Measurements from ENCODE around the gene SYNJ1. TPM values are rescaled to one million over a fixed set of nuclear protein-coding genes. Genes with fewer than 3 reads are reported as not detected.

Gene SYNJ1
- total RNA-seq, 1 experiment from 2014 or later = 4.2 TPM

DNA sequence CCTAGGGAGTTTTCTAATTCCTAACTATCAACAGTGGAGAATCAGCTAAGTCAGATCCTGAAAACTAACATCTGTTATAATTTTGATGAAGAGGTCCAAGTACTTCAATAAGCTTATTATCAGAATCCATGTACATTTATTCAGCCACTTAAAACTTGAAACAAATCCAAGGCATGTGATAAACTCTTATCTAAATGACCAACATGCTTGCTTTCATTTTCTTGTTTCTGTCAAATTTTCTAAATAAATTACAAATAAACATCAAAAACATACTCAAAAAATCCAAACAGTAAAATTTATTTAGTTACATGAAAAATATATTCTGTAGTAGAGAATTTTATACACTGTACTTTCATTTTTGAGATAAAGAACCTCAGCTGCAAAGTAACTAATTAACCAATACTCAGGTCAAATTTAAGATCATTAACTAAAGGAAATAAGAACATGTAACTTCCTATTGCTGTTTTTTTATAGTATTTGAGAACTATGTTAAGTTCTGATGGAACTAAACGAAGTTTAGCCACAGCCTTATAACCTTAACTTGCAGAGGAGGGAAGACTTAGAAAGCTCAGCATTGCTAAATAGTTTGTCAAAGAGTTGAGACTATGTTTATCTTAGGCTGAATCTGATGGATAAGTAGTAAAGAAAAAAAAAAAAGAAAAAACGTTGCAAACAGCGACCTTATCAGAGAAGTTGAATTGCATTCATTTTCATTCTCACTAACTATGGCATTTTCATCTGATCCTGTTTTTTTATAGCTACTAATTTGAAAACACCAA is 44.9 kb downstream of the SYNJ1 start (continued):
- TF ChIP-seq MXD4 (CRISPR knock-in tag; IDR thresholded peaks at IDR 0.05; ENCODE audit: borderline replicate concordance) (no peak), ZNF671 (CRISPR knock-in tag; IDR thresholded peaks at IDR 0.05) (no peak), NR2C2 (CRISPR knock-in tag; IDR thresholded peaks at IDR 0.05) (no peak), FOXP1 (CRISPR knock-in tag; IDR thresholded peaks at IDR 0.05; ENCODE audit: borderline replicate concordance) (no peak), FOXK1 (CRISPR knock-in tag; IDR thresholded peaks at IDR 0.05) (no peak), ETV6 (CRISPR knock-in tag; IDR thresholded peaks at IDR 0.05) (no peak)

- ChIA-PET POLR2A (no interaction called here), CTCF (no interaction called here)
- Mint-ChIP-seq H3K27me3 (ENCODE audit: low read depth) (no peaks in the 10 kb centered on the region), H3K4me3 (no peak overlapping the region), H3K27ac (no peak overlapping the region), H3K4me1 (no peaks in the 10 kb centered on the region), H3K9me3 (no peaks in the 10 kb centered on the region), H3K36me3 (no peaks in the 10 kb centered on the region)
- TF ChIP-seq OVOL2 (CRISPR knock-in tag; IDR thresholded peaks at IDR 0.05; ENCODE audit: borderline replicate concordance) (no peak), FOXK1 (CRISPR knock-in tag; IDR thresholded peaks at IDR 0.05) (no peak), ZBTB21 (CRISPR knock-in tag; IDR thresholded peaks at IDR 0.05; ENCODE audit: borderline replicate concordance) (no peak), MYBL2 (CRISPR knock-in tag; IDR thresholded peaks at IDR 0.05) (no peak), ZNF263 (CRISPR knock-in tag; IDR thresholded peaks at IDR 0.05; ENCODE audit: low read depth) (no peak), ZNF425 (CRISPR knock-in tag; conservative IDR thresholded peaks at IDR 0.05) (no peak), NR1H2 (CRISPR knock-in tag; IDR thresholded peaks at IDR 0.05) (no peak), KAT7 (CRISPR knock-in tag; IDR thresholded peaks at IDR 0.05; ENCODE audit: borderline replicate concordance) (no peak), ZNF317 (CRISPR knock-in tag; IDR thresholded peaks at IDR 0.05; ENCODE audit: borderline replicate concordance, low read depth) (no peak), ATF1 (CRISPR knock-in tag; IDR thresholded peaks at IDR 0.05) (no peak), CDX4 (CRISPR knock-in tag; IDR thresholded peaks at IDR 0.05; ENCODE audit: borderline replicate concordance) (no peak), JUN (CRISPR knock-in tag; IDR thresholded peaks at IDR 0.05) (no peak)
- TF ChIP-seq, protein P1, sequence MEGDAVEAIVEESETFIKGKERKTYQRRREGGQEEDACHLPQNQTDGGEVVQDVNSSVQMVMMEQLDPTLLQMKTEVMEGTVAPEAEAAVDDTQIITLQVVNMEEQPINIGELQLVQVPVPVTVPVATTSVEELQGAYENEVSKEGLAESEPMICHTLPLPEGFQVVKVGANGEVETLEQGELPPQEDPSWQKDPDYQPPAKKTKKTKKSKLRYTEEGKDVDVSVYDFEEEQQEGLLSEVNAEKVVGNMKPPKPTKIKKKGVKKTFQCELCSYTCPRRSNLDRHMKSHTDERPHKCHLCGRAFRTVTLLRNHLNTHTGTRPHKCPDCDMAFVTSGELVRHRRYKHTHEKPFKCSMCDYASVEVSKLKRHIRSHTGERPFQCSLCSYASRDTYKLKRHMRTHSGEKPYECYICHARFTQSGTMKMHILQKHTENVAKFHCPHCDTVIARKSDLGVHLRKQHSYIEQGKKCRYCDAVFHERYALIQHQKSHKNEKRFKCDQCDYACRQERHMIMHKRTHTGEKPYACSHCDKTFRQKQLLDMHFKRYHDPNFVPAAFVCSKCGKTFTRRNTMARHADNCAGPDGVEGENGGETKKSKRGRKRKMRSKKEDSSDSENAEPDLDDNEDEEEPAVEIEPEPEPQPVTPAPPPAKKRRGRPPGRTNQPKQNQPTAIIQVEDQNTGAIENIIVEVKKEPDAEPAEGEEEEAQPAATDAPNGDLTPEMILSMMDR (IDR thresholded peaks at IDR 0.05) = no peak
- TF ChIP-seq, protein P2, sequence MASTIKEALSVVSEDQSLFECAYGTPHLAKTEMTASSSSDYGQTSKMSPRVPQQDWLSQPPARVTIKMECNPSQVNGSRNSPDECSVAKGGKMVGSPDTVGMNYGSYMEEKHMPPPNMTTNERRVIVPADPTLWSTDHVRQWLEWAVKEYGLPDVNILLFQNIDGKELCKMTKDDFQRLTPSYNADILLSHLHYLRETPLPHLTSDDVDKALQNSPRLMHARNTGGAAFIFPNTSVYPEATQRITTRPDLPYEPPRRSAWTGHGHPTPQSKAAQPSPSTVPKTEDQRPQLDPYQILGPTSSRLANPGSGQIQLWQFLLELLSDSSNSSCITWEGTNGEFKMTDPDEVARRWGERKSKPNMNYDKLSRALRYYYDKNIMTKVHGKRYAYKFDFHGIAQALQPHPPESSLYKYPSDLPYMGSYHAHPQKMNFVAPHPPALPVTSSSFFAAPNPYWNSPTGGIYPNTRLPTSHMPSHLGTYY (CRISPR knock-in tag; IDR thresholded peaks at IDR 0.05) = no peak
- TF ChIP-seq, protein P3, sequence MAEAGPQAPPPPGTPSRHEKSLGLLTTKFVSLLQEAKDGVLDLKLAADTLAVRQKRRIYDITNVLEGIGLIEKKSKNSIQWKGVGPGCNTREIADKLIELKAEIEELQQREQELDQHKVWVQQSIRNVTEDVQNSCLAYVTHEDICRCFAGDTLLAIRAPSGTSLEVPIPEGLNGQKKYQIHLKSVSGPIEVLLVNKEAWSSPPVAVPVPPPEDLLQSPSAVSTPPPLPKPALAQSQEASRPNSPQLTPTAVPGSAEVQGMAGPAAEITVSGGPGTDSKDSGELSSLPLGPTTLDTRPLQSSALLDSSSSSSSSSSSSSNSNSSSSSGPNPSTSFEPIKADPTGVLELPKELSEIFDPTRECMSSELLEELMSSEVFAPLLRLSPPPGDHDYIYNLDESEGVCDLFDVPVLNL (CRISPR knock-in tag; IDR thresholded peaks at IDR 0.05; ENCODE audit: borderline replicate concordance, low read depth) = no peak
- TF ChIP-seq, protein P4, sequence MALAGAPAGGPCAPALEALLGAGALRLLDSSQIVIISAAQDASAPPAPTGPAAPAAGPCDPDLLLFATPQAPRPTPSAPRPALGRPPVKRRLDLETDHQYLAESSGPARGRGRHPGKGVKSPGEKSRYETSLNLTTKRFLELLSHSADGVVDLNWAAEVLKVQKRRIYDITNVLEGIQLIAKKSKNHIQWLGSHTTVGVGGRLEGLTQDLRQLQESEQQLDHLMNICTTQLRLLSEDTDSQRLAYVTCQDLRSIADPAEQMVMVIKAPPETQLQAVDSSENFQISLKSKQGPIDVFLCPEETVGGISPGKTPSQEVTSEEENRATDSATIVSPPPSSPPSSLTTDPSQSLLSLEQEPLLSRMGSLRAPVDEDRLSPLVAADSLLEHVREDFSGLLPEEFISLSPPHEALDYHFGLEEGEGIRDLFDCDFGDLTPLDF (CRISPR knock-in tag; IDR thresholded peaks at IDR 0.05) = no peak
- DNase-seq (ENCODE audit: low spot score) (no peak), ATAC-seq (no peak)
Measured at GRCh38 chr21:32674731-32675130, 53.1 kb downstream of the SYNJ1 start.
